ENCODE results near the gene BPIFA3. TPM values are rescaled to one million over a fixed set of nuclear protein-coding genes. Genes with fewer than 3 reads are reported as not detected.

Gene BPIFA3
- total RNA-seq, 2 experiments from 2014 or later = not detected

GRCh38 chr20:33267701-33268100 is 50.5 kb downstream of the BPIFA3 start:
- Mint-ChIP-seq H3K9me3 (ENCODE audit: insufficient read depth) (no peaks in the 10 kb centered on the region), H3K36me3 (ENCODE audit: low read depth) (no peaks in the 10 kb centered on the region), H3K27ac (no peak overlapping the region), H3K4me3 (no peak overlapping the region), H3K4me1 (ENCODE audit: low read depth) (peaks cover 5% of the 10 kb centered on the region), H3K27me3 (ENCODE audit: low read depth) (peaks cover 34% of the 10 kb centered on the region)
- CTCF ChIA-PET = no interaction called here
- ATAC-seq = no peak
- no peak for DNase-seq
- POLR2A ChIA-PET = no interaction called here

DNA sequence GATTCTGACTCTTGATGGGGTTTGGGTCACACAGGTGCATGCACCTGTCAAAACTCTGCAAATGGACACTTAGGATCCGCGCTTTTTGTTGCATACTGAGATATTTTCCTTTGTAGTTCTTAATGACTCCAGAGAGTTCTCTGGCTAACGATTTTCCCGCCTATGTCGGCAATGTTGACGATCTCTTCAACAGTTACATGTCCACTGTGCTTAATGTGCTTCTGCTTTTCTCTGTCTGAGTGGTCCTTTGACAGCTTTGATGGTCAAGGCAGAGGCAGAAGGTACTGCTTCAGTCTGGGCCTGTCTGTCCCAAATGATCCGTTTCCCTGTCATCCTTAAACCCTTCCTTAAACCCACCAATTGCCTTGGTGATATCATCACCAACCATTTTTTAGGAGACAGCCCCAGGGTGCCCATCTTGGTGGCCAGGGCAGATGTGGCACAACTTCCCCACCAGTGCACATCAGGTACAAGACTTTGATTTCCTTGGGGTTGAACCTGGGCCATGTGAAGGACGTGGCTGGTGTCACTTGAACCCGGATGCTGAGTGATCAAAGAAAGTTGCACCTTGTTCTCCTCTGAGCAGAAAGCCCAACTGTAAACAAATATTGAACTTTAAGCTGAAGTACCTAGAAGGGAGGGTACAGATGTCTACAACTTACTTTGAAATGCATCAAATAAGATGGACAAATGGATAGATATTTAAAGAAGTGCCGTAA is 55.2 kb downstream of the BPIFA3 start:
- H3K27me3 Mint-ChIP-seq (ENCODE audit: low read depth) = peaks cover 22% of the 10 kb centered on the region
- ChIA-PET POLR2A (no interaction called here), CTCF (interaction anchor here (1.2 kb wide), 1 partner anchor 10 kb away, joined by 3 read pairs; no protein-coding TSS in a partner anchor)
- H3K4me3 Mint-ChIP-seq = no peak overlapping the region
- DNase-seq = no peak
- H3K36me3 Mint-ChIP-seq (ENCODE audit: low read depth) = no peaks in the 10 kb centered on the region
- H3K4me1 Mint-ChIP-seq (ENCODE audit: low read depth) = peaks cover 5% of the 10 kb centered on the region
- H3K27ac Mint-ChIP-seq = no peak overlapping the region
- no peaks in the 10 kb centered on the region for H3K9me3 Mint-ChIP-seq (ENCODE audit: insufficient read depth)
- no peak for ATAC-seq

- H3K4me1 Mint-ChIP-seq (ENCODE audit: low read depth) = no peaks in the 10 kb centered on the region
- POLR2A ChIA-PET = no interaction called here
- H3K27me3 Mint-ChIP-seq (ENCODE audit: low read depth) = peaks cover 18% of the 10 kb centered on the region
- no peak for ATAC-seq
- no peak overlapping the region for H3K27ac Mint-ChIP-seq
- H3K36me3 Mint-ChIP-seq (ENCODE audit: low read depth) = no peaks in the 10 kb centered on the region
- DNase-seq = no peak
- no peaks in the 10 kb centered on the region for H3K9me3 Mint-ChIP-seq (ENCODE audit: insufficient read depth)
- CTCF ChIA-PET = no interaction called here
- H3K4me3 Mint-ChIP-seq = no peak overlapping the region
Measured at GRCh38 chr20:33273117-33273851, 56.1 kb downstream of the BPIFA3 start.

- H3K36me3 Mint-ChIP-seq (ENCODE audit: low read depth) = no peaks in the 10 kb centered on the region
- ATAC-seq (no peak), DNase-seq (no peak)
- H3K27ac Mint-ChIP-seq = no peak overlapping the region
- H3K4me1 Mint-ChIP-seq (ENCODE audit: low read depth) = no peaks in the 10 kb centered on the region
- H3K27me3 Mint-ChIP-seq (ENCODE audit: low read depth) = peaks cover 20% of the 10 kb centered on the region
- H3K9me3 Mint-ChIP-seq (ENCODE audit: insufficient read depth) = no peaks in the 10 kb centered on the region
- no peak overlapping the region for H3K4me3 Mint-ChIP-seq
- CTCF ChIA-PET = no interaction called here
- POLR2A ChIA-PET = interaction anchor here (0.7 kb wide), 1 partner anchor 738 kb away, joined by 3 read pairs; no protein-coding TSS in a partner anchor
Measured at GRCh38 chr20:33275215-33275614, 58.1 kb downstream of the BPIFA3 start.

DNA sequence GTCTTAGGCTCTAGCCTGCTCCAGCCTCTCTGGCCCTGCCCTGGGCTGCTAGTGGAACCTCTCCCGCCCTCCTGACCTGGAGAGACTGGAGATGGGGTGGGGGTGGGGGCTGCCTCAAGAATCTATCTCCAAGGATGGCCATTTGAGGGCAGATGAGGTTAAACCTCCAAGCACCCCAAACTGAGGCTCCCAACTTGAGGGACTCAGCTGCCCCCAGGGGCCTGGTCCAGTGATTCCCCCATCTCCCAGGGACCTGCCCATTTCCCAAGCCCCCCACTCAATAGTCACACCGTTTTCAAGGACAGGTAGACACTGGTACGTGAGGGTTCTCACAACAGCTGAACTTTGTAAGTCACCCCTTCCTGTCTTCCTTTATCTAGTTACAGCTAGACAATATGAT is 58.7 kb downstream of the BPIFA3 start:
- ATAC-seq = no peak
- H3K4me1 Mint-ChIP-seq (ENCODE audit: low read depth) = no peaks in the 10 kb centered on the region
- H3K27me3 Mint-ChIP-seq (ENCODE audit: low read depth) = peaks cover 20% of the 10 kb centered on the region
- no peak overlapping the region for H3K27ac Mint-ChIP-seq
- H3K9me3 Mint-ChIP-seq (ENCODE audit: insufficient read depth) = no peaks in the 10 kb centered on the region
- no peak overlapping the region for H3K4me3 Mint-ChIP-seq
- CTCF ChIA-PET = no interaction called here
- POLR2A ChIA-PET = no interaction called here
- no peaks in the 10 kb centered on the region for H3K36me3 Mint-ChIP-seq (ENCODE audit: low read depth)
- no peak for DNase-seq

- no peaks in the 10 kb centered on the region for H3K4me1 Mint-ChIP-seq (ENCODE audit: low read depth)
- no peak overlapping the region for H3K27ac Mint-ChIP-seq
- no peak overlapping the region for H3K4me3 Mint-ChIP-seq
- CTCF ChIA-PET = no interaction called here
- POLR2A ChIA-PET = no interaction called here
- ATAC-seq = no peak
- no peaks in the 10 kb centered on the region for H3K9me3 Mint-ChIP-seq (ENCODE audit: insufficient read depth)
- H3K27me3 Mint-ChIP-seq (ENCODE audit: low read depth) = peaks cover 16% of the 10 kb centered on the region
- no peaks in the 10 kb centered on the region for H3K36me3 Mint-ChIP-seq (ENCODE audit: low read depth)
- no peak for DNase-seq
Measured at GRCh38 chr20:33276303-33277113, 59.4 kb downstream of the BPIFA3 start.

Other genes starting within 250 kb of the BPIFA3 start
- gene SUN5, start 212.9 kb upstream of the BPIFA3 start, total RNA-seq = not detected
- gene BPIFB2, start 209.6 kb upstream of the BPIFA3 start, total RNA-seq = not detected
- gene BPIFB6, start 185.7 kb upstream of the BPIFA3 start, total RNA-seq = not detected
- not detected for gene BPIFB3, start 163.4 kb upstream of the BPIFA3 start, total RNA-seq
- not detected for gene BPIFB4, start 137.7 kb upstream of the BPIFA3 start, total RNA-seq
- gene BPIFA2, start 49.2 kb upstream of the BPIFA3 start, total RNA-seq = not detected
- not detected for gene BPIFA1, start 18.6 kb downstream of the BPIFA3 start, total RNA-seq
- not detected for gene BPIFB1, start 65.9 kb downstream of the BPIFA3 start, total RNA-seq
- 10 to 100 TPM; 32.9 to 37.5 TPM for gene CDK5RAP1, start 184.2 kb downstream of the BPIFA3 start, total RNA-seq
- 10 to 100 TPM; 13.1 to 13.4 TPM for gene SNTA1, start 226.4 kb downstream of the BPIFA3 start, total RNA-seq

Data from activated CD8-positive, alpha-beta T cell treated with anti-CD3 and anti-CD28 coated beads, Interleukin-2, amount 10 ng/mL, durations not matched to agents 7 days and 5 days (primary cell).